ENCODE measurements around the gene C1orf167. TPM values are rescaled to one million over a fixed set of nuclear protein-coding genes. Genes with fewer than 3 reads are reported as not detected.

The C1orf167 gene
- total and polyA plus RNA-seq, 2 experiments from 2014 or later = 0.44 to 1.4 TPM

- DNase-seq (ENCODE audit: low read depth in 1 of 2, low spot score in 1 of 2) = no peak
- no peak overlapping the region for H3K4me3 ChIP-seq
- H3K4me1 ChIP-seq (ENCODE audit: low read depth) = no peaks in the 10 kb centered on the region
- no peaks in the 10 kb centered on the region for H3K27me3 ChIP-seq
- no peaks in the 10 kb centered on the region for H3K36me3 ChIP-seq
- TF ChIP-seq, protein P1, sequence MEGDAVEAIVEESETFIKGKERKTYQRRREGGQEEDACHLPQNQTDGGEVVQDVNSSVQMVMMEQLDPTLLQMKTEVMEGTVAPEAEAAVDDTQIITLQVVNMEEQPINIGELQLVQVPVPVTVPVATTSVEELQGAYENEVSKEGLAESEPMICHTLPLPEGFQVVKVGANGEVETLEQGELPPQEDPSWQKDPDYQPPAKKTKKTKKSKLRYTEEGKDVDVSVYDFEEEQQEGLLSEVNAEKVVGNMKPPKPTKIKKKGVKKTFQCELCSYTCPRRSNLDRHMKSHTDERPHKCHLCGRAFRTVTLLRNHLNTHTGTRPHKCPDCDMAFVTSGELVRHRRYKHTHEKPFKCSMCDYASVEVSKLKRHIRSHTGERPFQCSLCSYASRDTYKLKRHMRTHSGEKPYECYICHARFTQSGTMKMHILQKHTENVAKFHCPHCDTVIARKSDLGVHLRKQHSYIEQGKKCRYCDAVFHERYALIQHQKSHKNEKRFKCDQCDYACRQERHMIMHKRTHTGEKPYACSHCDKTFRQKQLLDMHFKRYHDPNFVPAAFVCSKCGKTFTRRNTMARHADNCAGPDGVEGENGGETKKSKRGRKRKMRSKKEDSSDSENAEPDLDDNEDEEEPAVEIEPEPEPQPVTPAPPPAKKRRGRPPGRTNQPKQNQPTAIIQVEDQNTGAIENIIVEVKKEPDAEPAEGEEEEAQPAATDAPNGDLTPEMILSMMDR (IDR thresholded peaks at IDR 0.05; ENCODE audit: low read depth, low read length) = no peak
- H3K27ac ChIP-seq = no peak overlapping the region
- H3K9me3 ChIP-seq (ENCODE audit: low read depth) = no peaks in the 10 kb centered on the region
Measured at GRCh38 chr1:11725616-11726015, 36.4 kb upstream of the C1orf167 start.

GRCh38 chr1:11727119-11727518 lies 34.9 kb upstream of the C1orf167 start:
- Histone ChIP-seq H3K36me3 (no peaks in the 10 kb centered on the region), H3K27ac (no peak overlapping the region), H3K27me3 (no peaks in the 10 kb centered on the region), H3K4me1 (ENCODE audit: low read depth) (peaks cover 7% of the 10 kb centered on the region), H3K9me3 (ENCODE audit: low read depth) (no peaks in the 10 kb centered on the region), H3K4me3 (no peak overlapping the region)
- TF ChIP-seq, protein P1 (IDR thresholded peaks at IDR 0.05; ENCODE audit: low read depth, low read length) = no peak
- no peak for DNase-seq (ENCODE audit: low read depth in 1 of 2, low spot score in 1 of 2)

DNA sequence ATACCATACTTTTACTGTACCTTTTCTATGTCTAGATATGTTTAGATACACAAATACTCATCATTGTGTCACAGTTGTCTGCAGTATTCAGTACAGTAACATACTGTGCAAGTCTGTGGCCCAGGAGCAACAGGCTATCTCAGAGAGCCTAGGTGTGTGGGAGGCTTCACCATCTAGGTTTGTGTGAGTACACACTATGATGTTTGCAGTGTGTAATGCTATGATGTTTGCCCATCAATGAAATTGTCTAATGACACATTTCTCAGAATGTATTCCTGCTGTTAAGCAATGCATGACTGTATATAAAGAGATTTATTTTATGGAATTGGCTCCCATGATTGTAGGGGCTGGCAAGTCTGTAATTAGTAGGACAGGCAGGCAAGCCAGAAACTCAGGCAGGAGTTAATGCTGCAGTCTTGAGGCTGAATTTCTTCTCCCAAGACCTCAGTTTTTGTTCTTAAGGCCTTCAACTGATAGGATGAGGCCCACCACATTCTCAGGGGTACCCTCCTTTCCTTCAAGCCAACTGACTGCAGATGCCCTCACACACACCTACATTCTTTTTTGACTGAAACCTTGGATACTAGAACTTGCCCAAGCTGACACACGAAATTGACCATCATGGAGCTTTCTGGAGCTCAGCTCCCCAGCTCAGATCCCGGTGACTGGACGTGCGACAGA lies 33.7 kb upstream of the C1orf167 start:
- H3K36me3 ChIP-seq = no peaks in the 10 kb centered on the region
- H3K4me1 ChIP-seq (ENCODE audit: low read depth) = peaks cover 7% of the 10 kb centered on the region
- TF ChIP-seq, protein P1 (IDR thresholded peaks at IDR 0.05; ENCODE audit: low read depth, low read length) = no peak
- no peak overlapping the region for H3K4me3 ChIP-seq
- H3K27ac ChIP-seq = no peak overlapping the region
- no peaks in the 10 kb centered on the region for H3K9me3 ChIP-seq (ENCODE audit: low read depth)
- no peak for DNase-seq (ENCODE audit: low read depth in 1 of 2, low spot score in 1 of 2)
- H3K27me3 ChIP-seq = no peaks in the 10 kb centered on the region

DNA sequence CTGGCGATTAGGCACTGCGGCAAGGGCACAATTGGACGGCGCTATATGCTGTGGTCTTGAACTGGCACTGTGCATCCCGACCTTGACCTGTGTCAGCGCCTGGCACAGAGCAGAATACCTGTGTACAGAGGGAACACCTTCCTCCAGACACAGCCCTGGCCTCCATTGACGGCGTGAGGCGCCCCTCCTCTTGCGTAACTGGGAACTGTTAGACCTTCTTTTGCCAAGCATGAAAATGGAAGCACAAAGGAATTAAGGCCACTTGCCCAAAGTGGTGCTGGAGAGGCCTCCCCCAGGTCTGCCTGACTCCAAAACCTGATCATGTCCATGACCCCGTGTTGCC lies 32.9 kb upstream of the C1orf167 start:
- no peaks in the 10 kb centered on the region for H3K9me3 ChIP-seq (ENCODE audit: low read depth)
- peak overlapping the region; percentile 12 for H3K27ac ChIP-seq
- H3K36me3 ChIP-seq = no peaks in the 10 kb centered on the region
- H3K4me3 ChIP-seq = no peak overlapping the region
- DNase-seq (ENCODE audit: low read depth in 1 of 2, low spot score in 1 of 2) = no peak
- TF ChIP-seq, protein P1 (IDR thresholded peaks at IDR 0.05; ENCODE audit: low read depth, low read length) = no peak
- no peaks in the 10 kb centered on the region for H3K27me3 ChIP-seq
- H3K4me1 ChIP-seq (ENCODE audit: low read depth) = peaks cover 7% of the 10 kb centered on the region

GRCh38 chr1:11729498-11730428 lies 32.2 kb upstream of the C1orf167 start:
- Histone ChIP-seq H3K4me1 (ENCODE audit: low read depth) (peaks cover 7% of the 10 kb centered on the region), H3K36me3 (no peaks in the 10 kb centered on the region), H3K9me3 (ENCODE audit: low read depth) (no peaks in the 10 kb centered on the region), H3K27me3 (no peaks in the 10 kb centered on the region), H3K27ac (peak overlapping the region; percentile 12), H3K4me3 (no peak overlapping the region)
- TF ChIP-seq, protein P1 (IDR thresholded peaks at IDR 0.05; ENCODE audit: low read depth, low read length) = no peak
- DNase-seq (ENCODE audit: low read depth in 1 of 2, low spot score in 1 of 2) = peak in 1 of 2 donors; percentile 60

Data from cardiac muscle cell (in vitro differentiated cells and primary cell).